Kidney glomerular epithelial cell (primary cell): ENCODE measurements around the gene LIMA1.
A peak's percentile ranks its signal among the peaks of the same experiment; 100 is the strongest.

Experiments
- DNase-seq: peaks from one replicate; lab custom pipeline; 2025; lab: John Stamatoyannopoulos, UW

The LIMA1 gene

DNA sequence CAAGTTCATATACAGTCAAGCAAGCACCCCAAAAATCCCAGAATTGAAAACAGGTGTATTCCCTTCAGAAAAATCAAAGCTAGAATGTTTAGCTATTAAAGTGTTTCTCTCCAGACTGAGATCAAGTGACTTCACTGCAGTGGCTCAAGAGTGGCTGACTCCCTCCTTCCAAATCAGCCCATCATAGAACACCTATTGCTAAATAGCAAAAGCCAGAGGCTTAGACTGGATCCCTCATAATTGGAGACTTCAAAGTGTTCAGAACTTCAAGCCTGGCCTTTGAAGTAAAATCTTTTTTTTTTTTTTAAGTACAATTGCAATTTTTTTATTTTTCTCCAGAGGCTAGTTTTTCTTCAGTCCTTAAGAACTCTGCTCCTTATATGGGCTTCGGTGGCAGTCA, 66.1 kb downstream of the LIMA1 start:
- DNase-seq, result no peak

DNA sequence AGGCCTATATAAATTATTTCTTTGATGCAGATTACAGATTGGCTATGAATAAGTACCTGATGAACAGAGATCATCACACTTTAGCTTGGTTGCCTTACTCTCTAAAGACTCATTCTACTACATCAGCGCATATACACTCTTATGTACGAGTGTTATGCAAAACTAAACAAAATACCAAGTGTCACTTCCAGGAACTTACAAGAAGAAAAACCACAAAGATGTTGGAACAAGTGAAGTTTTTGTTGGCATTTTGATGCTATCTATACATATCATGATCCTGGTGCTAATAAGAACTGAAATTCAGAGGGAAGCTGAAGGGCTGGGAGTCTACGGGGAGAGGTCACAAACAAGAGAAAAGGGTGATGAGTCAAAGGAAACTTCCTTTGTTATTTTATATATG, 68.3 kb downstream of the LIMA1 start:
- DNase-seq, result no peak

DNA sequence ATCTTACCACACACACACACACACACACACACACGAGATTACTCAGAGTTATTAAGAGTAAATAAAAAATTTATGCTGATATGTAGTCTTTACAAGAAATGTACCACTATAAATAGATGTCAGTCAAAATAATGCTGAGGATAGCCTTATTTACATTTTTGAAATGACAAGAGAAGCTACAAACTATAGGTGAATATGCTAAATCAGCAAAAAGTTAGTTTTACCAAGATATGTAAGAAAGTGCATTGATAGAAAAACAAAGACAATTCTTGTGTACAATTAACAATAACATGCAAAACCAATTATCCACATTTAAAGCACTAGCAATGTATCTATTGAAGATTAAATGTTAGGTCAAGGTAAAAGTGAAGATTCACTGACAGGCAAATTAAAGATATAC, 69.3 kb downstream of the LIMA1 start:
- no peak for DNase-seq

DNA sequence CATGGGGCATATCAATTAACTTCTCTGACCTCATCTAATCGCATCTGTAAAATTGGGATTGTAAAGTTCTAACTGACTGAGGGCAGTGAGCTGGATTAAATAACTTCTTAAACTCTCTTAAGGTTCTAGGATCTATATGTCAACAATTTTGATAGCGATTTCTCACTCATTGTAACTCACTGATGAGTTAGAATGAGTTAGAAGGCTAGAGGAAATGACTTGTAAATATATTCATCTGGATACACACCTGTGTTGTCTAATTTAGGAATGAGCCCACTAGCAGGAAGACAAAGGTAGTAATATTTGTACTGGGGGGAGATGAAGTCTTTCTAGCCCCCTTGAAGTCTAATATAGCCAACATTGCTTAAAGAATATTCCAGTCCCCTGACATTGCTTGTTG, 69.9 kb downstream of the LIMA1 start:
- no peak for DNase-seq

DNA sequence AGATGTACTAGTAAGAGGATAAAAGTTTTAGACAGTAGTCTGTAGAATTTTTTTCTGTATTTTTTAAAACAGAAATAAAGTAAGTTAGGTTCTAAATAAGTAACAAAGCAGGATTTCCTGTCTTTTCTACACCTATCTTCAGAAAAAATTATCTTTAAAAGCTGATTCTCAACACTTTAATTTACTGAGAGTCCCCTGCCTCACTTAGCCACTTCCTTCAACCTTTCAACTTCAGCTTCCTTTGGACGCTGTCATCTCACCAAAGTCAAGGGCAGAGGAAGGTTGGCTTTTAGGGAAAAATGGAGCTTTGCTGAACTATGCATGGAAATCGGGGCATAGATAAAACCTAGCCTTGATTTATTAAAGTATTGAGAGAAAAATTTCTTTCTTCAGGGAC, 71.3 kb downstream of the LIMA1 start:
- DNase-seq, result no peak

DNA sequence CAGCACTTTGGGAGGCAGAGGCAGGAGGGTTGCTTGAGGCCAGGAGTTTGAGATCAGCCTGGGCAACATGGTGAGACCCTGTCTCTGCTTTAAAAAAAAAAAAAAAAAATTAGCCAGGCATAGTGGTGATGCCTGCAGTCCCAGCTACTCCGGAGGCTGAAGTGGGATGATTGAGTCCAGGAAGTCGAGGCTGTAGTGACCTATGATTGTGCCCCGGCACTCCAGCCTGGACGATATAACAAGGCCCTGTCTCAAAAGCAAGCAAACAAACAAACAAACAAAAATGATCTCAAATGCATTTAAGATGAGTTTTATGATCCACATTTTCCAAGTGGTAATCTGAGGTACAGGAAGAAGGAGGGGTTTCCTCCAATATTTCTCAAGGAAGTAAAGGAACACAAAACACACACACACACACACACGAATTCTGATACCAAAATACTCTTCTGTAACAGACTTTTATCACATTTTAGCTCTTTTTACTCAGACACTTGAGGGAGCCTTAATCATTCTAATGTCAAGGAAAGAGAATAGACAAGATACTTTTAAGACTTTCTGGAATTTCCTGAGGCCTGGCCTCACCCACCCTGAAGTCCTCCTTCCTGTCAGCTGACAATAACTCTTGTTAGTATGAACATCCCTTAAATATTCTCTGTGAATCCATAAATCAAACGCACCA, 71.8 kb downstream of the LIMA1 start:
- peak; percentile 20 for DNase-seq

DNA sequence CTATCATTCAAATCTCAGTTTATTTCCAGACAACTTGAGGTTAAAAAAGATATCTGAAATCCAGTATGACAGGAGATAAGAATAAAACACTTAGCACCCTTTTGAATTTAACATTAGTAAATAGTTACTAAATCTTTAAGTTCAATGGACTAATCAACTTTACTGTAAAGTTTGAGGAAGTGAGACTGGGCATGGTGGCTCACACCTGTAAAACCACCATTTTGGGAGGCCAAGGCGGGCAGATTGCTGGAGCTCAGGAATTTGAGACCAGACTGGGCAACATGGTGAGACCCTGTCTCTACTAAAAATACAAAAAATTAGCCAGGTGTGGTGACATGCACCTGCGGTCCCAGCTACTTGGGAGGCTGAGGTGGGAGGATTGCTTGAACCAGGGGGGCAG, 75.9 kb downstream of the LIMA1 start:
- no peak for DNase-seq

DNA sequence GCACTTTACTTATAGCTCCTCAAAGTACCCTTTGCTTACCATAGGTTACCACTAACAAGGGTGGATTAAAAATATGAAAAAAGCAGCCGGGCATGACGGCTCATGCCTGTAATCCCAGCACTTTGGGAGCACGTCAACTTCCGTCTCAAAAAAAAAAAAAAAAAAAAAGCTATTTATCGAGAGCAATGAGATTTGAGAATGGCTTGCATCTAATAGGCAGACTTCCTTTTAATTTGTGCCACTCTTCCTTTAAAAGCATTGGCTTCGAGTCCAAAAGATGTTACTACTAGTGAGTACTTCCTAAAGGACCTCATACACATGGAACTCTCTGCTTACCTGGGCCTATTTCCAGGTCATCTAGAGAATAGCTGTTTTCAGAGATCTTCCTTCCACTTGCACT, 77.7 kb downstream of the LIMA1 start:
- no peak for DNase-seq

DNA sequence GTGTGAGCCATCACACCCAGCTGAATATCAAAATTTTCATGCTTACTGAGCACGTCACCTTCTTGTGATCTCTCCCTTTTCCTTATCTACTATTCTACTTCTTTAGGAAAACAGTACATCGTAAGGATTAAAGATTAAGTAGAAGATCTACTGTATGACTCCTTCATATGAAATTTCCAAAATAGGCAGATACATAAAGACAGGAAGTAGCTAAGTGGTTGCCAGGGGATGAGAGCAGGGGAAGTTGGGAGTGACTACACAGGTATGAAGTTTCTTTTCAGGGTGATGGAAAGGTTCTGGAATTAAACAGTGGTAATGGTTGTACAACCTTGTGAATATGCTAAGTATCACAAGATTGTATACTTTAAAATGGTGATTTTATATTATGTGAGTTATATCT, 79.6 kb downstream of the LIMA1 start:
- peak; percentile 47 for DNase-seq

DNA sequence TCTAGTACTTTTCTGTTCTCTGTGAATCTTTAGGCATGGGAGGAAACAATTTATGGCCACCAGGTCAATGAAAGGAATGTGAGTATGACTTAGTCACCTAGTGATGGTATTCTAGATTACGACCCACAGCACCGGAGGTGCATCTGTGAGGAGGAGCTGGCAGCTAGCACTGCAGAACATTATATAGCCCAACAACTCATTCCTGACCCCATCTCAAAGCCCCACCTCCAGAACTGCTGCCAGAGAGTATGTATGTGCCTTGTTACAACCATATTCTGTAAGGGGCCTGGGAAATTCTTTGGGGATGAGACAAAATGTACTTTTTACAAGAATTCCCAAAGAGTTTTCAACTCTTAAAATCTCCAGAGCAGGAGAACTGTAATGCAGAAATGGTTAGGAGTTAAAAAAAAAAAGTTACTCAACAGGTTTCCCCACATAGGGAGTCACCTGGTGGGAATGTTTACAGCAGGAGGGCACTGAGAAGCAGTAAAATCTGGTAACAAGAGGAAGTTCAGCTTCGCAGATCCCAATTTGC, 81.3 kb downstream of the LIMA1 start:
- peak; percentile 91 for DNase-seq

DNA sequence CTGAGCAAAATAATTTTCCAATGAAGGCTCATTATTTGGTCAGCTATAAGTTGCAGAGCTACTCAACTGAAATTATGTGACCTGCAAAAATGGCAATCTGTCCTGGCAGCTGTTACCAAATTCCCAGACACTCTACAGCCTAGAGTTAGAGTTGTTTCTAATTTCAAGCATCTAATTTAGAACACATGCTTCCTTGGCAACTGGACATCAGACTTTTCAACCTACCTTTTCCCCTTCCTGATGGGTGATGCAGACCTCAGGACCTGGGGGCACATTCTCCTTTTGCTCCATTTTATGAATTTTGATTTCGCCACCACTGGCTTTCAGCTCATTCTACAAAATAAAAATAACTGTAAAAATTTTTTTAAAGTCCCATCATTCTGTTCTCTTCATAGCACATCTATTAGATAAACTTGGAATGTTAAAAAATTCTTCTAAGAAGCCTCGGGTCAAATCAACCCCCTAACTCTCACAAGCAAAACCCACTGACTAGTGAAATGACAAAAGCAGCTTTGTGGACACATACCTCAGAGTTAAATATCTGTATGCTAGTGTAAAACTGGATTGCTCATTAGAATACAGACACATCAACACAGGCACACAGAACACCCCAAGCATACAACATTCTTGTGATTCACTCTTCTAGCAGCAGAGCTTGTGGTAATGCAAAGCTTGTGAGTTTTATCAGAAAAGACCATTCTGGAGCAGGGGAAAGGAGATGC, 82.6 kb downstream of the LIMA1 start:
- peak; percentile 54 for DNase-seq

DNA sequence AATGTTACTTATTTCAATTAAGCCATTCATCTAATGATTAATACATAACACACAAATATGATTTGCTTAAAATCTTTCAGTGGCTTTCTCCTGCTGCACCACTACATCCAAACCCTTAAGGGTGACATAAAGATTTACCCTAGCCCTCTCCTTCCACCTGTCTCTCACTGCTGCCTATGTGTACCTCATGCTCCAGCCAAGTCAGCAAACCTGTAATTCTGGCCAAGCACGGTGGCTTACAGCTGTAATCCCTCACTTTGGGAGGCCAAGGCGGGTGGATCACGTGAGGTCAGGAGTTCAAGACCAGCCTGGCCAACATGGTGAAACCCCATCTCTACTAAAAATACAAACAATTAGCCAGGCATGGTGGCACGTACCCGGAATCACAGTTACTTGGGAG, 84.5 kb downstream of the LIMA1 start:
- no peak for DNase-seq

DNA sequence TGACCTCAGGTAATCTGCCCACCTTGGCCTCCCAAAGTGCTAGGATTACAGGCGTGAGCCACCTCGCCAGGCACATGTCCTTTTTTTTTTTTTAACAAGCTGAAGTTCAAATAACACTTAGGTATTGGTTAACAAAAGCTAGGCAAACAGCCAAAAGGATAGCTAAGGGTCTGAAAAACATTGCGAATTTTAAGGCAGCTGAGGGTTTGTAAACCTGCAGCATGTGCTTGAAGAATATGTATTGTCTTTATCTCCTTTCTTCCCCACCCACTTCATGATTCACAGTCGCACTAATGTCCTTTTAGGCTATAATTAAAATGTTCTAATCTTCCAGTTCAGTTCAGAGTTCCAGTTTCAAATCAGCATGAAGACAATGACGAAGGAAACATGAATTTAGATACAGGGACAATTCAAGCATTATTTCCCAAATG, 86.0 kb downstream of the LIMA1 start:
- no peak for DNase-seq

DNA sequence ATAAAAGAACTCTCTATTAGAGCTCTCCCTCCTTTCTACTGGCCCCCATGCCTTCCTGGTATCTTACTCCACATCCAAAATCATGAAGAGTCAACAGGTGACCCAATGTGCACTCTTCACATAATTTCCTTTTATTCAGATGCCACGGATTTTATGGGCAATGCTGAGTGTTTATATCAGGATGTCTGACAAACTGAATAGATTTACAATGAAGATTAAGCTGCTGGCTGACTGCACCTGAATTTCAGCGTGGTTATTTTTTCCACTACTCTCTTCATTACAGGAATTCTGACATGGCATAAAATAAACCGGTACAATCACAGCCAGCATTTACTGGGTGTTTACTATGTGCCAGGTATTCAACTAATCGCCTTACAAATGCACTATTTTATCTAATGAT, 86.8 kb downstream of the LIMA1 start:
- DNase-seq, result no peak

DNA sequence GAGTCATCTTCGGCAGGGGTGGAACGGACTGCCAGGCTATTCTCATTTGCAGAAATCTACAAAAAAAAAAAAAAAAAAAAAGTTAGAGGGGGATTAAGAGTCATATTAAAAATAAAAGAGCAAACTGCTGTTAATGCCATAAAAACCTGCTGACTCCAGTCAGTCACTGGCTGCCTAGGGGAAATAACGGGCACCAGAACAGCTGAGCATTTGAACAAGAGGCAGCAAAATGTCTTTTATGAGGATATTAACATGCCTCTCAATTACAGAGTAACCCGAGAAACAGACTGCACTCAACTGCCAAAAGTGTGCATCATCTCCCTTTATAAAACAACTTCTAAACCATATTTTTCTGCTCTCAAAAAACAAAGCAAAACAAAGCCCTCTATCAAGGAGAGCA, 87.5 kb downstream of the LIMA1 start:
- no peak for DNase-seq

DNA sequence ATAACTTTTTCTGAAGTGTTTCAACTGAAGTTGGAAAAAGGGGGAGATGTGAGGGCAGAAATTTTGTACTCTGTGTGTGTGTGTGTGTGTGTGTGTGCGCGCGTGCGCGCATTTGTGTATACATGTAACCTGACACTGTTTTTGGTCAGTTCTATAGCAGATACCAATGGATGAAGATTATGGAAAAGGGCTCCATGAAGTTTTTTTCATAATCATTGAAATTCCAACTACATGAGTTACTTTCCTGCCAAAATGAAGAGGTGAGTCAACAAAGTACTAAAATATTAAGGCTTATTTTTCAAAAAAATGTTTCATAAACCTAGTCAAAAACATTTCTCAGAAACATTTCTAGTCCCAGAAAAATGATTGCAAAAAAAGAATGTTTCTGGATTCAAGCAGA, 90.4 kb downstream of the LIMA1 start:
- no peak for DNase-seq

DNA sequence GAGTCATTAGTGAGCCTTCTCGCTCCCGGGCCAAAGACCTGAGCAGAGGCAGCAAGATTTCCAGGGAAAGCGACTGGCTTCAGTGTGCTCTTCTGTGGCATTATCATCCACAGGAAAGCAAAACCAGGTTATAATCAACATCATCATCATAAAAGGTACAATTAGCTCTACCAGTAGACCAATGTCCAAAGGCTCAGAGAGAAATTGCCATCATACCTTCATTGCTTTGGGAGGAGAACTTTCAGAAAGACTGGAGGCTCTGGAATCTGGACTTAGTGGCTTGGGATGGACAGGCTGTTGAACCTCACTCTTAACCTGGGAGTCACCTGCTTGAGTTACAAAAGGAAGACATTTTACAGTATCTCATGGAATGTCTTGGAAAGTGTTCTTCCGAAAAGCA, 91.1 kb downstream of the LIMA1 start:
- no peak for DNase-seq

DNA sequence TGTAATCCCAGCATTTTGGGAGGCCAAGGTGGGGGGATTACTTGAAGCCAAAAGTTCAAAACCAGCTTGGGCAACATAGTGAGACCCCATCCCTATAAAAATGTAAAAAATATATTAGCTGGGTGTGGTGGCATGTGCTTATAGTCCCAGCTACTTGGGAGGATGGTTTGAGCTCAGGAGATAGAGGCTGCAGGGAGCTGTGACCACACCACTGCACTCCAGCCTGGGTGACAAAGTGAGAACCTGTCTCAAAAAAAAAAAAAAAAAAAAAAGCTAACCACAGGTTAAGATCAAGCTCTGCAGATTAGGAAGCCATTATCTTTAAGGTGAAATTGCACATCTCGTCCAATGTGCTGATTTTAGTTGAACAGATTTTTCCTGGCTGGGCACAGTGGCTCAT, 92.5 kb downstream of the LIMA1 start:
- no peak for DNase-seq

DNA sequence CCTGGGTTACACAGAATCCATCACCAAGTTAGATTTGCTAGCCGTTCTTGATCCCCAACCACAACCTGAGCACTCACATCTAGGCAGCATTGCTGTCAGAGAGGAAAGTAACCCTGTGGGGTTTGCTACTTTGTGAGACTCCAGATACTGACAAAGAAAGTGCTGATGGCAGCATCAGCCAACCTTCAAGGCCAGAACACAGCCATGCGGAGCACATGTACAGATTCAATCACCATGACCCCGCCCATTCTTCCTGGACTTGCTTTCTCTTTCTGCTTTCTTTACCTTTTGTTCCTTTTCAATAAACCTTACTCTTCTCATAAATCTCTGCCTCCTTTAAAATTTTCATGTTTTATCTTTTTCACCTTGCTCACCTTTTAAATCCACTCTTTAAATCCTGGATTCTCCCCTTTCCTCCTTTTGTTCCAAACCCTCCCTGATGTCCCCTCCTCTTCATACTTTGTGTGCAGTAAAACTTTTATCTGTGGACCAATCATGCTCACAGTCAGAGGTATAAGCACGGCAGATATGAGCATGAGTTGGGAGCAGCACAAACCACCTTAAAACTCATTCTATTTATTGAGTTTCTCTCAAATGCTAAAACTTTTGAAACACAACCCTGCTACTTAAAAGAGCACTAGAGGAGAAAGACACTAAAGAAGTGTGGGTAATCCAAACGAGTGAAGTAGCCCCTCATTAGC, 94.3 kb downstream of the LIMA1 start:
- no peak for DNase-seq

DNA sequence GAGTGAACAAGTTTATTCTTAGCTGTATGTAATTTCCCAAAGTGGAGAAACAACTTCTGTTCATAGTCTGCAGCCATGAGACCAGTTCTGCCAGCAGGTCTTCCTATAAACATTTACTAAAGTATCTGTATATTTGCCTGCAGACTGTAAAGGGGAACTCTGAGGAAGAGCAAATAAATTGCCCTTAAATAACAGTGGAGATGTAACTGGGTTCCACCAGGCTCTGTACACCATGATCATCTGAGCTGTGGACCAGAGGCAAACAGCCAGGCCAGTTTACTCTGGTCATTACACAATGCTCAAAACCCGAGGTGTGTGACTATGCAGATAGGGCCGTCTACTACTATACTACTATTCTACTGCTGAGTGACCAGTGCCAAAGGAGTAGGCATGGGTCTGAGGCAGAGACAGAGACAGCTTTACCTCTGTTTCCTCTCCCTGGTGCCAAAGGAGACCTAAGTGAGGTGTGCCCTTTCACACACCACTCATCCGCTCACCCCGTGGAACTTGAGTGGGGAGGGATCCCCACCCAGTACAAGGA, 95.0 kb downstream of the LIMA1 start:
- no peak for DNase-seq

DNA sequence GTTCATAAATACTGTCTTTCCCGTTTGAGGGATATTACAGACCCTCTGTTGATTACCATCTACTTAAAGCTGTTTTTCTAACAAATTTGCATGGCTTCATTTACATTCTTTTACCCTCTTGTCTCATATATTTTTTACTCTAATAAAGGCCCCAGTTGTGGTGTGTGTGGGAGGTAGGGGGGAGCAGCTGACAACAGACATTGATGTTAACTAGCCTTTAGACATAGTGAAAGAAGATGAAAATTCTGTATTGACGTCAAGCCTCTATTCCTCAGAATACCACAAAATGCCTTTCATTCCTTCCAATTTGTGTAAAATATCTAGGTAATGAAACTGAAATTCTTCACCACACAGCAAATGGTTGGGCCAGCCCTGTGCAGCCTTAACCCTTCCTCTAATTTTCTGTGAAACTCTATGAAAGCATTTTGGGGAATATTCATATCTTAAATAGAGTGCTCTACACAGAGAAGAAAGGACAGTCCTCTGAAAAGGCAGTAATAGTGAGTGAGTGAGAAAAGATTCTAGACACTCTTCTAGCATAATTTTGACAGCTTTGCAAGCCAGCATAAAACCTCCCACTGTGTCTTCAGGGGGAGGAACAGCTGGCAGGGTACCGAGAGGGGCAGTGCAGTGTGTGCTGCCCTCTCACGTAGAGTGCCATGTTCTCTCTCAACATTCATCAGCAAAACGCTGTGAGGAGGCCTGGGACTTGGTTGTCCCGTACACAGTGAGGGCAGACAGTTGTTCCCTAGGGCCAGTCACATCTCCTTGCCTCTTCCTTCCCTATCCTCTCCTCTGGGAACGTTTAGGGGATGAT, 96.0 kb downstream of the LIMA1 start:
- DNase-seq, result peak; percentile 51

DNA sequence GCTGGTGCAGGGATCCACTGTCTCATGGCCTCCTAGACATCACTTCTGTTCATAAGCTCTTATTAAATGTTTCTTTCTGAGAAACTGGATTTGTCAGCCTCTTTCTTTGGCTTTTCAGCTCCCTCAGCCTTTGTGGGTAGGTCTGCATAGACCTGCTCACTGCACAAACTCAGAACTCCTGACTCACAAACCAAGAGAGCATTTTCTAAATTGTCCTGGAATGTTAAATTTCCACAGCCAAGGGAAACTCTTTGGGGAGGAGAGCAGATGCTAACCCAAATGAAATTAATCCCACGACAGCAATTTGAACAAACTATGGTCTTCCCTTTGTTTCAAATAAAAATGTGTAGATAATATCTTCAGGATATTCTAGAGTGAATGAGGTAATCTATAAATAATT, 96.6 kb downstream of the LIMA1 start:
- DNase-seq, result no peak
